Measurements from ENCODE around the gene TECRL.

DNA sequence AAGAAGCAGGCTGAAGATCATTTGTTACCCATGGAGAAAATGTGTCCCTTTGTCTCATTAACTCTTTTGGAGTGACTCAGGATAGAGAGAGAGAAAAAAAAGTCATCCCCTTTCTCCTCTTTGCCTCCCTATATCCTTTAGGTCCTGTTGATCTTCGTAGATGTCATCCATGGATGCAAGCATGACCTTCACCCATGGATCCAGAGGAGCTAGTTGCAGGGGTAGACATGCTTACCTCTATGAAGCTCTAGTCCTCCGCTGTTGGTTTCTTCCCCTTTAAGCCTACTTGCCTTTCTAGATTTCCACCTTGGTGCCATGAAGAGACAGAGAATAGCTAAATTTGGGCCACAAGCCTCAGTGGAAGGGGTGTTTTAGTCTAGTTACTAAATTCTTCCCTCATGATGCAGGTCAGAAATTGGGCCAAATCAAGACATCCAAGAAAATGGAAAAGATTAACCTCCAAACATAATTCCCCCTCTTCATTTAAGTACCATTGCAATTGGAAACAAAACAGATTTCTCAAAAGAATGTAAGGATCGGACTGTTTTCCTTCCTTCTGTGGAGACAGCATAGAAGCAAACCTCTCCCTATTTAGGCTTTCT lies 178.4 kb downstream of the TECRL start:
- TF ChIP-seq CTCF (IDR thresholded peaks at IDR 0.05 in 8 of 11, conservative IDR thresholded peaks at IDR 0.05 in 3 of 11) (no peak), POLR2A (IDR thresholded peaks at IDR 0.05) (no peak), POLR2AphosphoS5 (IDR thresholded peaks at IDR 0.05) (no peak)

Data from spleen (tissue), 7 donors.